Gastrocnemius medialis (tissue), 4 donors: ENCODE measurements around the gene ALDH1A3. TPM values are rescaled to one million over a fixed set of nuclear protein-coding genes. Genes with fewer than 3 reads are reported as not detected.

ENCODE experiments used
- ATAC-seq, 2 donors: fragments of 150-250 bp; one replicate each; pipeline ENCODE4 v1.9.1; 2016
- DNase-seq, 2 donors: peaks; one replicate each; pipeline ENCODE4 v3.0.0-alpha.2; 2019
- H3K27ac ChIP-seq, 4 donors: fragments of 200-600 bp; sonication (generic); 1 replicate in 1 of 4; 2 replicates in 3 of 4; pipeline ENCODE4 v1.5.1; 2016 to 2018; ENCODE audit warnings: mild to moderate bottlenecking in 2 of 4, moderate library complexity in 1 of 4
- H3K27me3 ChIP-seq, 3 donors: fragments of 200-600 bp; sonication (generic) in 2 of 3; 1 replicate in 1 of 3; 2 replicates in 2 of 3; pipeline versions ENCODE4 v1.5.1 to v1.6.0; 2016 to 2019; ENCODE audit warnings: mild to moderate bottlenecking in 1 of 3, moderate library complexity in 1 of 3
- H3K36me3 ChIP-seq, 2 donors: fragments of 200-600 bp; sonication (generic) in 1 of 2; one replicate each; pipeline ENCODE4 v1.5.1; 2017 to 2018
- H3K4me1 ChIP-seq, 2 donors: fragments of 200-600 bp; sonication (generic) in 1 of 2; one replicate each; pipeline ENCODE4 v1.5.1; 2016 to 2017; ENCODE audit warnings: mild to moderate bottlenecking in 2 of 2
- H3K4me3 ChIP-seq, 4 donors: fragments of 200-600 bp; sonication (generic) in 3 of 4; 1 replicate in 1 of 4; 2 replicates in 3 of 4; pipeline ENCODE4 v1.5.1; 2016 to 2019; ENCODE audit warnings: mild to moderate bottlenecking in 2 of 4
- H3K9me3 ChIP-seq, 3 donors: fragments of 200-600 bp; sonication (generic) in 2 of 3; 1 replicate in 1 of 3; 2 replicates in 2 of 3; pipeline ENCODE4 v1.5.1; 2016 to 2019
- POLR2A ChIP-seq, 2 donors: fragments of 450-650 bp; IDR thresholded peaks; one replicate each; pipeline ENCODE4 v1.6.1; 2017; ENCODE audit warnings: antibody characterized with exemption in 2 of 2, mild to moderate bottlenecking in 2 of 2, moderate library complexity in 2 of 2
- in situ Hi-C, 4 donors: fragments of 200-750 bp; cut with MboI; loops; one replicate each; pipeline versions ENCODE4 v1.15.0 to v1.8.0; 2017; ENCODE audit warnings: low sequenced_read_pairs in 4 of 4
- intact Hi-C: fragments of 100-400 bp; cut with DNase I; formaldehyde crosslinking; loops from one replicate; pipeline ENCODE4 v1.15.1; 2023; ENCODE audit warnings: low total_unique reads
- total RNA-seq, 4 donors: library from RNA; depleted of rRNA; stranded (reverse); fragments of >200 nt; gene quantifications; one replicate each; pipeline versions ENCODE4 v1.1.0 to v1.2.3, GENCODE V29; 2016
- TF ChIP-seq, protein P1 (sequence below), 5 experiments: fragments of 450-650 bp in 3 of 5; fragments of 200-600 bp in 2 of 5; sonication (generic) in 2 of 5; IDR thresholded peaks in 4 of 5; conservative IDR thresholded peaks in 1 of 5; 1 replicate in 4 of 5; 2 replicates in 1 of 5; pipeline ENCODE4 v1.5.1; 2016 to 2019; ENCODE audit warnings: antibody characterized with exemption in 5 of 5, mild to moderate bottlenecking in 3 of 5, moderate library complexity in 3 of 5

ALDH1A3 gene
- total RNA-seq, 4 donors from 2014 or later: 5.8 to 33.9 (median 15.1) TPM

- ATAC-seq (no peak), DNase-seq (no peak)
- Histone ChIP-seq H3K4me3 (no peak overlapping the region), H3K27me3 (no peaks in the 10 kb centered on the region), H3K36me3 (no peaks in the 10 kb centered on the region), H3K4me1 (no peaks in the 10 kb centered on the region), H3K27ac (no peak overlapping the region), H3K9me3 (no peaks in the 10 kb centered on the region)
- no peak for TF ChIP-seq POLR2A (IDR thresholded peaks at IDR 0.05)
- TF ChIP-seq, protein P1, sequence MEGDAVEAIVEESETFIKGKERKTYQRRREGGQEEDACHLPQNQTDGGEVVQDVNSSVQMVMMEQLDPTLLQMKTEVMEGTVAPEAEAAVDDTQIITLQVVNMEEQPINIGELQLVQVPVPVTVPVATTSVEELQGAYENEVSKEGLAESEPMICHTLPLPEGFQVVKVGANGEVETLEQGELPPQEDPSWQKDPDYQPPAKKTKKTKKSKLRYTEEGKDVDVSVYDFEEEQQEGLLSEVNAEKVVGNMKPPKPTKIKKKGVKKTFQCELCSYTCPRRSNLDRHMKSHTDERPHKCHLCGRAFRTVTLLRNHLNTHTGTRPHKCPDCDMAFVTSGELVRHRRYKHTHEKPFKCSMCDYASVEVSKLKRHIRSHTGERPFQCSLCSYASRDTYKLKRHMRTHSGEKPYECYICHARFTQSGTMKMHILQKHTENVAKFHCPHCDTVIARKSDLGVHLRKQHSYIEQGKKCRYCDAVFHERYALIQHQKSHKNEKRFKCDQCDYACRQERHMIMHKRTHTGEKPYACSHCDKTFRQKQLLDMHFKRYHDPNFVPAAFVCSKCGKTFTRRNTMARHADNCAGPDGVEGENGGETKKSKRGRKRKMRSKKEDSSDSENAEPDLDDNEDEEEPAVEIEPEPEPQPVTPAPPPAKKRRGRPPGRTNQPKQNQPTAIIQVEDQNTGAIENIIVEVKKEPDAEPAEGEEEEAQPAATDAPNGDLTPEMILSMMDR (IDR thresholded peaks at IDR 0.05 in 4 of 5, conservative IDR thresholded peaks at IDR 0.05 in 1 of 5): no peak
- in situ Hi-C loops (no loop called here), intact Hi-C loops (no loop called here)
Observed at GRCh38 chr15:100932676-100933348, 53.2 kb downstream of the ALDH1A3 start.

GRCh38 chr15:100934166-100934565 is 54.5 kb downstream of the ALDH1A3 start:
- in situ Hi-C loops: no loop called here
- Histone ChIP-seq H3K9me3 (no peaks in the 10 kb centered on the region), H3K4me1 (no peaks in the 10 kb centered on the region), H3K36me3 (no peaks in the 10 kb centered on the region), H3K27me3 (no peaks in the 10 kb centered on the region), H3K27ac (no peak overlapping the region), H3K4me3 (no peak overlapping the region)
- no peak for TF ChIP-seq POLR2A (IDR thresholded peaks at IDR 0.05)
- intact Hi-C loops: no loop called here
- no peak for ATAC-seq
- no peak for DNase-seq

DNA sequence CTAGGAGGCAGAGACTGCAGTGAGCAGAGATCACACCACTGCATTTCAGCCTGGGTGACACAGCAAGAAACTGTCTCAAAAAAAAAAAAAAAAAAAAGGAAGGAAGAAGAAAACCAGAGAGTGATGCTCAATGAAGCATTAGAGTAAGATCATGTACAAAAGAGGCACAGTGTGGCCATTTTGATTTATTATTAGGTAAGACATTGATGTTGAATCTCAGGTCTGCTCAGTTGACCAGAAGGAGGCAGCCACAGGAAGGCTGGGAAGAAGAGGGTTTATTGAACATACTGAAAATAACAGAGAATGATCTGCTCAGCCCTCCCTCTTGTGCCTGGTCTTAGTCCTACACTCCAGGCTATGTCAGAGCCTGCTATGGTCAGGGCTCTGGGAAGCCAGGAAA is 55.1 kb downstream of the ALDH1A3 start:
- H3K36me3 ChIP-seq: no peaks in the 10 kb centered on the region
- H3K27me3 ChIP-seq: no peaks in the 10 kb centered on the region
- no peaks in the 10 kb centered on the region for H3K9me3 ChIP-seq
- H3K4me1 ChIP-seq: no peaks in the 10 kb centered on the region
- H3K27ac ChIP-seq: no peak overlapping the region
- DNase-seq (no peak), ATAC-seq (no peak)
- intact Hi-C loops: no loop called here
- in situ Hi-C loops: no loop called here
- TF ChIP-seq, protein P1 (IDR thresholded peaks at IDR 0.05 in 4 of 5, conservative IDR thresholded peaks at IDR 0.05 in 1 of 5): no peak
- TF ChIP-seq POLR2A (IDR thresholded peaks at IDR 0.05): no peak
- H3K4me3 ChIP-seq: no peak overlapping the region

DNA sequence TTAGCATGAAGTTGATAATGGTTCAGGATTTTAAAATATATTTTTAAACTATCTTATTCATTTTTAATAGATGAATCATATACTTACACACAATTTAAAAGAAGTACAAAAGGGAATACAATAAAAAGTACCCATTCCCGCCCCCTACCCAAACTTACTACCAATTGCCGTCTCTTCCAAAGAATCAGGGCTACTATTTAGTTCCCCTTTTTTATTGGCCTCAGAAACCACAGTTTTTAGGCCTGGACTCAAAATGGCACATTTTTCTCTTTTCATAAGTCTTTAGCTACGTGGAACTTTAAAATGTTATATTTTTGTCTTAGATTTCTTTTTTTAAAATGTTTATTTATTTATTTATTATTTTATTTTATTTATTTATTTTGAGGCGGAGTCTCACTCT is 57.5 kb downstream of the ALDH1A3 start:
- no peak for DNase-seq
- Histone ChIP-seq H3K4me1 (no peaks in the 10 kb centered on the region), H3K27ac (no peak overlapping the region), H3K36me3 (no peaks in the 10 kb centered on the region), H3K9me3 (no peaks in the 10 kb centered on the region), H3K4me3 (no peak overlapping the region), H3K27me3 (no peaks in the 10 kb centered on the region)
- intact Hi-C loops (no loop called here), in situ Hi-C loops (no loop called here)
- no peak for TF ChIP-seq POLR2A (IDR thresholded peaks at IDR 0.05)
- ATAC-seq: no peak

DNA sequence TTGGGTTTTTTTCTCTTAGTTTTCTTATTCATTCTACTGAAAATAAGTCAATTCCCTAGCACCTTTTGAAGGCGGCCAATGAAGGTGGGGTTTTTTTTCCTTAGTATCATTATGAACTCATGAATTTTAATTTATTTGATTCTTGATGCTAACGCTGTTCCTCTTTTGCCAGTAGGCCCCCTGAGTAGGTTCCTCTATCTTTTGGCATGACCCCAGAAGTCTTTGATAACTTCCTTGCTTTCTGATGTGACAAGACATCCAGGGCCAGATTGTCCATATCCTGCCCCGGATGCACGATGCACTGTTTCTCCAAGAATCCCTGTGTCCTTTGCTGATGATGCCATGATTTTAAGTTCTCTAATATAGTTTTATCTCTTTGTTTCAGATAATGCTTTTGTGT is 60.2 kb downstream of the ALDH1A3 start:
- Histone ChIP-seq H3K36me3 (no peaks in the 10 kb centered on the region), H3K9me3 (no peaks in the 10 kb centered on the region), H3K27me3 (no peaks in the 10 kb centered on the region), H3K4me3 (no peak overlapping the region), H3K4me1 (peaks cover 0 to 6% of the 10 kb centered on the region in 2 donors), H3K27ac (no peak overlapping the region)
- intact Hi-C loops (no loop called here), in situ Hi-C loops (no loop called here)
- DNase-seq (no peak), ATAC-seq (no peak)
- no peak for TF ChIP-seq POLR2A (IDR thresholded peaks at IDR 0.05)
- TF ChIP-seq, protein P1 (IDR thresholded peaks at IDR 0.05 in 4 of 5, conservative IDR thresholded peaks at IDR 0.05 in 1 of 5): no peak
